ENCODE data around the gene AKT3.

GRCh38 chr1:243646841-243647240 lies 203.2 kb downstream of the AKT3 start:
- TF ChIP-seq KDM1A (IDR thresholded peaks at IDR 0.05; ENCODE audit: low read depth) (no peak), CTCF (IDR thresholded peaks at IDR 0.05) (no peak)

Measured in A549 (cell line).